H9 (cell line): Measurements from ENCODE around the gene ARL11. TPM values are rescaled to one million over a fixed set of nuclear protein-coding genes. Genes with fewer than 3 reads are reported as not detected.

Experiments used
- DNase-seq: peaks from one replicate; pipeline ENCODE4 v3.0.0-alpha.2; 2017
- H2AFZ ChIP-seq: one replicate; pipeline ENCODE4 v1.6.1; 2013; ENCODE audit warnings: mild to moderate bottlenecking, low read length, control low read depth, moderate library complexity
- H2AK5ac ChIP-seq: 2 replicates; pipeline ENCODE4 v1.6.1; 2013; ENCODE audit warnings: low read length, control low read depth, mixed read lengths; ENCODE audit not compliant: insufficient read length
- H2BK120ac ChIP-seq: one replicate; pipeline ENCODE4 v1.6.1; 2013; ENCODE audit warnings: low read depth, mild to moderate bottlenecking, low read length, control low read depth, inconsistent platforms; ENCODE audit not compliant: poor library complexity, severe bottlenecking
- H2BK12ac ChIP-seq: 2 replicates; pipeline ENCODE4 v1.6.1; 2013; ENCODE audit warnings: low read length, control low read depth, mixed read lengths, low read depth; ENCODE audit not compliant: insufficient read length
- H2BK15ac ChIP-seq: 2 replicates; pipeline ENCODE4 v1.6.1; 2013; ENCODE audit warnings: low read depth, low read length, control low read depth
- H2BK20ac ChIP-seq: one replicate; pipeline ENCODE4 v1.6.1; 2013; ENCODE audit warnings: low read depth, mild to moderate bottlenecking, low read length, control low read depth, inconsistent platforms; ENCODE audit not compliant: poor library complexity, severe bottlenecking
- H2BK5ac ChIP-seq: 2 replicates; pipeline ENCODE4 v1.6.1; 2013; ENCODE audit warnings: low read length, control low read depth, mixed read lengths; ENCODE audit not compliant: insufficient read length
- H3K14ac ChIP-seq: 2 replicates; pipeline ENCODE4 v1.6.1; 2013; ENCODE audit warnings: low read length, control low read depth; ENCODE audit not compliant: insufficient read depth
- H3K18ac ChIP-seq: 2 replicates; pipeline ENCODE4 v1.6.1; 2013; ENCODE audit warnings: low read depth, mild to moderate bottlenecking, mixed read lengths, low read length, control low read depth; ENCODE audit not compliant: insufficient read length
- H3K23ac ChIP-seq: 2 replicates; pipeline ENCODE4 v1.6.1; 2013; ENCODE audit warnings: low read length, control low read depth, mixed read lengths, low read depth; ENCODE audit not compliant: insufficient read length
- H3K23me2 ChIP-seq: 2 replicates; pipeline ENCODE4 v1.6.1; 2013; ENCODE audit warnings: low read depth, mild to moderate bottlenecking, mixed read lengths, low read length, control low read depth; ENCODE audit not compliant: insufficient read length, poor library complexity, severe bottlenecking
- H3K27ac ChIP-seq: 2 replicates; pipeline ENCODE4 v1.5.1; 2013; ENCODE audit warnings: low read length, control low read depth, mixed read lengths, low read depth; ENCODE audit not compliant: insufficient read length
- H3K27me3 ChIP-seq: 2 replicates; pipeline ENCODE4 v1.6.1; 2013; ENCODE audit warnings: low read length, control low read depth, inconsistent platforms; ENCODE audit not compliant: insufficient read depth
- H3K4ac ChIP-seq: 2 replicates; pipeline ENCODE4 v1.6.1; 2013; ENCODE audit warnings: low read depth, mild to moderate bottlenecking, control low read depth, inconsistent platforms, low read length, moderate library complexity
- H3K4me1 ChIP-seq: 2 replicates; pipeline ENCODE4 v1.6.1; 2013; ENCODE audit warnings: low read length, control low read depth, inconsistent platforms; ENCODE audit not compliant: insufficient read depth
- H3K4me2 ChIP-seq: 2 replicates; pipeline ENCODE4 v1.6.1; 2013; ENCODE audit warnings: low read length, control low read depth, mixed read lengths; ENCODE audit not compliant: insufficient read length, insufficient read depth
- H3K56ac ChIP-seq: 2 replicates; pipeline ENCODE4 v1.6.1; 2013; ENCODE audit warnings: low read depth, mild to moderate bottlenecking, mixed read lengths, low read length, control low read depth; ENCODE audit not compliant: insufficient read length
- H3K79me1 ChIP-seq: 2 replicates; pipeline ENCODE4 v1.6.1; 2013; ENCODE audit warnings: low read depth, mild to moderate bottlenecking, moderate library complexity, low read length, control low read depth, inconsistent platforms; ENCODE audit not compliant: insufficient read depth, poor library complexity, severe bottlenecking
- H3K79me2 ChIP-seq: 2 replicates; pipeline ENCODE4 v1.6.1; 2013; ENCODE audit warnings: low read length, control low read depth, inconsistent platforms; ENCODE audit not compliant: insufficient read depth
- H3K9ac ChIP-seq: 2 replicates; pipeline ENCODE4 v1.6.1; 2013; ENCODE audit warnings: low read length, control low read depth, mixed read lengths; ENCODE audit not compliant: insufficient read length; ENCODE audit errors: extremely low read depth
- H3K9me3 ChIP-seq: one replicate; pipeline ENCODE4 v1.6.1; 2013; ENCODE audit warnings: low read depth, low read length, inconsistent platforms; ENCODE audit not compliant: control insufficient read depth
- H3T11ph ChIP-seq: one replicate; pipeline ENCODE4 v1.6.1; 2013; ENCODE audit warnings: mild to moderate bottlenecking, low read length, control low read depth, inconsistent platforms
- H4K20me1 ChIP-seq: one replicate; pipeline ENCODE4 v1.6.1; 2013; ENCODE audit not compliant: control insufficient read depth, insufficient read length, insufficient read depth
- H4K5ac ChIP-seq: 2 replicates; pipeline ENCODE4 v1.6.1; 2013; ENCODE audit warnings: low read depth, mild to moderate bottlenecking, mixed read lengths, low read length, control low read depth; ENCODE audit not compliant: insufficient read length
- H4K8ac ChIP-seq: replicated peaks from 2 replicates; pipeline ENCODE4 v1.6.1; 2013; ENCODE audit warnings: low read length, control low read depth, mixed read lengths, low read depth; ENCODE audit not compliant: insufficient read length
- H4K91ac ChIP-seq: 2 replicates; pipeline ENCODE4 v1.6.1; 2013; ENCODE audit warnings: low read depth, mild to moderate bottlenecking, moderate library complexity, mixed read lengths, low read length, control low read depth; ENCODE audit not compliant: insufficient read length
- H3K27ac Mint-ChIP-seq, 3 experiments: 2 replicates in 2 of 3; 3 replicates in 1 of 3; pipeline ENCODE4 v1.8.0; 2020 to 2021; ENCODE audit warnings: mixed read lengths in 3 of 3, mild to moderate bottlenecking in 1 of 3, moderate library complexity in 1 of 3
- H3K27me3 Mint-ChIP-seq: 2 replicates; pipeline ENCODE4 v1.8.0; 2021; ENCODE audit warnings: low read depth, mild to moderate bottlenecking, moderate library complexity, mixed read lengths
- H3K36me3 Mint-ChIP-seq, 3 experiments: 2 replicates in 2 of 3; 3 replicates in 1 of 3; pipeline ENCODE4 v1.8.0; 2020 to 2021; ENCODE audit warnings: low read depth in 3 of 3, mixed read lengths in 3 of 3; ENCODE audit not compliant: insufficient read depth in 1 of 3
- H3K4me1 Mint-ChIP-seq, 2 experiments: 2 replicates each; pipeline ENCODE4 v1.8.0; 2020; ENCODE audit warnings: mixed read lengths in 2 of 2
- H3K4me3 Mint-ChIP-seq, 2 experiments: 2 replicates in 1 of 2; 3 replicates in 1 of 2; pipeline ENCODE4 v1.8.0; 2020 to 2021; ENCODE audit warnings: mild to moderate bottlenecking in 2 of 2, mixed read lengths in 2 of 2, moderate library complexity in 1 of 2
- H3K9me3 Mint-ChIP-seq, 2 experiments: 2 replicates in 1 of 2; 3 replicates in 1 of 2; pipeline ENCODE4 v1.8.0; 2020; ENCODE audit warnings: mild to moderate bottlenecking in 2 of 2, mixed read lengths in 2 of 2, moderate library complexity in 1 of 2
- WGBS: extraction: QIAGEN DNeasy Blood & Tissue Kit; methylation state at CpG from one replicate; pipeline ENCODE4 v1.1.7; 2013; ENCODE audit warnings: missing lambda C conversion rate, low lambda C conversion rate, mixed read lengths; ENCODE audit not compliant: insufficient read length; ENCODE audit errors: extremely low coverage; 5-methylcytosine and 5-hydroxymethylcytosine counted together
- total RNA-seq: library from RNA; stranded (reverse); gene quantifications from 2 replicates; pipeline ENCODE4 v1.2.1, GENCODE V29; 2021
- TF ChIP-seq, protein P1 (sequence below): fragments of 200-600 bp; sonication (generic); conservative IDR thresholded peaks from 3 replicates; pipeline ENCODE4 v1.8.0; 2021; ENCODE audit warnings: antibody characterized with exemption, mild to moderate bottlenecking

Gene ARL11
- total RNA-seq, 1 experiment from 2014 or later = 0.42 TPM

DNA sequence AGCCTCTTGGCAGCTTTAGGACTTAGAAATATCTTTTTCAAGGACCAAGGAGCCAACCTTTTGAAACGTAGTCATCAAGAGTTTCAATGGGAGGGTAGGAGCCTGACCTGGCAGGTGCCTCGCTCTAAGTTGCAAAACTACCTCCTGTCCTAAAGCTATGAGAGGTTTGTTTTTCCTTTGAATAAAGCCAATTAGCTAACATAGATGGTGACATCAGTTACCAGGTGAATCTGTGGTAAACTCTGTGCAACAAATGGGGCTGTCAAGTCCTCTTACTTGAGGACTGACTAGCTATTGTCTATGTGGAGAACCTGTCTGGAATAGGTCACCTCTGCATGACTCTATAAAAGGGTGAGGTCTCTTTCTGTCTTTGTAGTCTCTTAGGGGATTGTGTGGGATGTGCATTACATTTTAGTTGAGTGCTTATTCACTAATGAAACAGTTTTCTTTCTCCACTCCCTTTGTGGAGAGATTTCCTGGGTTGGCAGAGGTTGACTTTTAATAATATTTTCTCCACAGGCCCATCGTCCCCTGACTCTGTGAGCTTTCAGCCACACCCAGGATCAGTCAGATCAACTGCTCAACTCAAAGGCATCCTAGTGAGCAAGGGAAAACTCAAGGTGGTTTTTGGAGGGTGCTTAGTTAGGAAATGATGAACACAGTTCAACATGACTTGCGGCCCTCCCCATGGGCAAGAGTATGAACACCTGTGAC is 9.9 kb downstream of the ARL11 start:
- no peak for DNase-seq
- Histone ChIP-seq H3K27me3 (no peaks in the 10 kb centered on the region), H3K23ac (no peak overlapping the region), H4K91ac (no peak overlapping the region), H2BK20ac (no peak overlapping the region), H3K9ac (no peak overlapping the region), H2BK5ac (no peak overlapping the region), H3K4me1 (peaks cover 5% of the 10 kb centered on the region), H3K56ac (no peak overlapping the region), H3K14ac (no peak overlapping the region), H2BK120ac (no peak overlapping the region), H4K5ac (no peak overlapping the region), H2AFZ (no peak overlapping the region), H2BK12ac (no peak overlapping the region), H3K79me2 (no peaks in the 10 kb centered on the region), H2AK5ac (no peak overlapping the region), H3K4ac (no peak overlapping the region), H3K27ac (no peak overlapping the region), H3K9me3 (no peaks in the 10 kb centered on the region), H3T11ph (no peak overlapping the region), H4K8ac (no peak overlapping the region), H3K4me2 (no peak overlapping the region), H2BK15ac (no peak overlapping the region), H4K20me1 (no peaks in the 10 kb centered on the region), H3K23me2 (no peaks in the 10 kb centered on the region), H3K18ac (no peak overlapping the region), H3K79me1 (no peaks in the 10 kb centered on the region)
- Mint-ChIP-seq H3K27ac (no peak overlapping the region), H3K4me1 (peaks cover 34 to 39% of the 10 kb centered on the region in 2 experiments), H3K9me3 (no peaks in the 10 kb centered on the region), H3K36me3 (peaks cover 0 to 5% (median 0%) of the 10 kb centered on the region in 3 experiments; a peak in 3 of 7 replicates), H3K4me3 (no peak overlapping the region), H3K27me3 (no peaks in the 10 kb centered on the region)
- TF ChIP-seq, protein P1, sequence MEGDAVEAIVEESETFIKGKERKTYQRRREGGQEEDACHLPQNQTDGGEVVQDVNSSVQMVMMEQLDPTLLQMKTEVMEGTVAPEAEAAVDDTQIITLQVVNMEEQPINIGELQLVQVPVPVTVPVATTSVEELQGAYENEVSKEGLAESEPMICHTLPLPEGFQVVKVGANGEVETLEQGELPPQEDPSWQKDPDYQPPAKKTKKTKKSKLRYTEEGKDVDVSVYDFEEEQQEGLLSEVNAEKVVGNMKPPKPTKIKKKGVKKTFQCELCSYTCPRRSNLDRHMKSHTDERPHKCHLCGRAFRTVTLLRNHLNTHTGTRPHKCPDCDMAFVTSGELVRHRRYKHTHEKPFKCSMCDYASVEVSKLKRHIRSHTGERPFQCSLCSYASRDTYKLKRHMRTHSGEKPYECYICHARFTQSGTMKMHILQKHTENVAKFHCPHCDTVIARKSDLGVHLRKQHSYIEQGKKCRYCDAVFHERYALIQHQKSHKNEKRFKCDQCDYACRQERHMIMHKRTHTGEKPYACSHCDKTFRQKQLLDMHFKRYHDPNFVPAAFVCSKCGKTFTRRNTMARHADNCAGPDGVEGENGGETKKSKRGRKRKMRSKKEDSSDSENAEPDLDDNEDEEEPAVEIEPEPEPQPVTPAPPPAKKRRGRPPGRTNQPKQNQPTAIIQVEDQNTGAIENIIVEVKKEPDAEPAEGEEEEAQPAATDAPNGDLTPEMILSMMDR = no peak
- WGBS = no CpG with 5 or more reads among the region's 4 CpGs
